Smooth muscle cell (in vitro differentiated cells): ENCODE measurements around the gene TPD52L1. TPM values are rescaled to one million over a fixed set of nuclear protein-coding genes. Genes with fewer than 3 reads are reported as not detected.
A peak's percentile ranks its signal among the peaks of the same experiment; 100 is the strongest.

ENCODE experiments used
- DNase-seq: peaks from one replicate; lab custom pipeline; 2025; ENCODE audit not compliant: unreplicated experiment; lab: John Stamatoyannopoulos, UW
- H2AFZ ChIP-seq: fragments of 200-600 bp; sonication (generic); 2 replicates; pipeline ENCODE4 v1.6.0; 2016; ENCODE audit warnings: antibody characterized with exemption, low read depth, mild to moderate bottlenecking
- H3F3A ChIP-seq: fragments of 200-600 bp; sonication (generic); 2 replicates; pipeline ENCODE4 v1.6.0; 2017; ENCODE audit warnings: antibody characterized with exemption, low read depth
- H3K27ac ChIP-seq: fragments of 200-600 bp; sonication (generic); 2 replicates; pipeline ENCODE4 v1.5.1; 2016; ENCODE audit warnings: low read depth, mild to moderate bottlenecking
- H3K27me3 ChIP-seq: fragments of 200-600 bp; sonication (generic); 2 replicates; pipeline ENCODE4 v1.6.1; 2016; ENCODE audit warnings: low read depth, mild to moderate bottlenecking
- H3K36me3 ChIP-seq: fragments of 200-600 bp; sonication (generic); 2 replicates; pipeline ENCODE4 v1.5.1; 2016; ENCODE audit warnings: low read depth
- H3K4me1 ChIP-seq: fragments of 200-600 bp; sonication (generic); 2 replicates; pipeline ENCODE4 v1.5.1; 2016; ENCODE audit warnings: low read depth
- H3K4me2 ChIP-seq: fragments of 200-600 bp; sonication (generic); 2 replicates; pipeline ENCODE4 v1.6.0; 2016; ENCODE audit warnings: mild to moderate bottlenecking
- H3K4me3 ChIP-seq: fragments of 200-600 bp; sonication (generic); 2 replicates; pipeline ENCODE4 v1.5.1; 2016; ENCODE audit warnings: mild to moderate bottlenecking
- H3K79me2 ChIP-seq: fragments of 200-600 bp; sonication (generic); 2 replicates; pipeline ENCODE4 v1.6.0; 2016; ENCODE audit warnings: low read depth, mild to moderate bottlenecking
- H3K9ac ChIP-seq: fragments of 200-600 bp; sonication (generic); 2 replicates; pipeline ENCODE4 v1.6.0; 2016; ENCODE audit warnings: low read depth
- H3K9me3 ChIP-seq: fragments of 200-600 bp; sonication (generic); replicated peaks from 2 replicates; pipeline ENCODE4 v1.5.1; 2016; ENCODE audit warnings: low read depth
- H4K20me1 ChIP-seq: fragments of 200-600 bp; sonication (generic); 2 replicates; pipeline ENCODE4 v1.6.0; 2016; ENCODE audit warnings: low read depth
- CTCF ChIP-seq: fragments of 200-600 bp; sonication (generic); IDR thresholded peaks from 2 replicates; pipeline ENCODE4 v1.5.1; 2017; ENCODE audit warnings: borderline replicate concordance, mild to moderate bottlenecking, antibody characterized with exemption; ENCODE audit not compliant: insufficient read depth, poor library complexity, severe bottlenecking
- WGBS: methylation state at CpG from one replicate; pipeline ENCODE4 v1.1.7; 2016; ENCODE audit warnings: low lambda C conversion rate; 5-methylcytosine and 5-hydroxymethylcytosine counted together
- polyA plus RNA-seq: library from polyadenylated mRNA; unstranded; fragments of >200 nt; fragmentation: Nextera tagmentation; extraction: Ambion mirVana; gene quantifications from 2 replicates; pipeline ENCODE4 v1.2.1, GENCODE V29; 2016
- total RNA-seq: library from RNA; depleted of rRNA; stranded (reverse); fragments of >200 nt; gene quantifications from 2 replicates; pipeline ENCODE4 v1.2.3, GENCODE V29; 2014

Gene TPD52L1
- total and polyA plus RNA-seq, 2 experiments from 2014 or later = 15.3 to 65.8 TPM

- Histone ChIP-seq H3K9ac (no peak overlapping the region), H3K27me3 (no peaks in the 10 kb centered on the region), H3K4me3 (no peak overlapping the region), H3K27ac (no peak overlapping the region), H3K4me1 (no peaks in the 10 kb centered on the region), H3K9me3 (peaks cover 18% of the 10 kb centered on the region), H3K79me2 (no peaks in the 10 kb centered on the region), H4K20me1 (no peaks in the 10 kb centered on the region), H3K4me2 (no peak overlapping the region), H3K36me3 (peaks cover 6% of the 10 kb centered on the region), H3F3A (no peaks in the 10 kb centered on the region), H2AFZ (no peak overlapping the region)
- 0% methylated on average over 1 of the region's 1 CpG for WGBS
- no peak for DNase-seq
- peak; percentile 90 for TF ChIP-seq CTCF
Observed at GRCh38 chr6:125114248-125114858, 39.2 kb upstream of the TPD52L1 start.

- Histone ChIP-seq H3K9me3 (peaks cover 4% of the 10 kb centered on the region), H3K27me3 (no peaks in the 10 kb centered on the region), H3K36me3 (no peaks in the 10 kb centered on the region), H3K27ac (no peak overlapping the region), H3K79me2 (no peaks in the 10 kb centered on the region), H3F3A (no peaks in the 10 kb centered on the region), H3K9ac (no peak overlapping the region), H4K20me1 (no peaks in the 10 kb centered on the region), H3K4me2 (no peak overlapping the region), H2AFZ (no peak overlapping the region), H3K4me3 (no peak overlapping the region), H3K4me1 (peaks cover 3% of the 10 kb centered on the region)
- DNase-seq = no peak
- 100% methylated on average over 1 of the region's 1 CpG for WGBS
- TF ChIP-seq CTCF = no peak
Observed at GRCh38 chr6:125116170-125116569, 37.4 kb upstream of the TPD52L1 start.

- Histone ChIP-seq H3K4me2 (no peak overlapping the region), H3K79me2 (no peaks in the 10 kb centered on the region), H3K9me3 (no peaks in the 10 kb centered on the region), H3F3A (no peaks in the 10 kb centered on the region), H3K27ac (no peak overlapping the region), H4K20me1 (no peaks in the 10 kb centered on the region), H3K4me3 (no peak overlapping the region), H3K27me3 (no peaks in the 10 kb centered on the region), H3K36me3 (no peaks in the 10 kb centered on the region), H2AFZ (no peak overlapping the region), H3K9ac (no peak overlapping the region), H3K4me1 (peaks cover 3% of the 10 kb centered on the region)
- no peak for DNase-seq
- WGBS = 94% methylated on average over 4 of the region's 4 CpGs
- no peak for TF ChIP-seq CTCF
Observed at GRCh38 chr6:125116710-125117109, 36.9 kb upstream of the TPD52L1 start.

- Histone ChIP-seq H3K9ac (no peak overlapping the region), H3F3A (no peaks in the 10 kb centered on the region), H2AFZ (no peak overlapping the region), H3K4me2 (no peak overlapping the region), H3K36me3 (no peaks in the 10 kb centered on the region), H3K9me3 (no peaks in the 10 kb centered on the region), H3K79me2 (no peaks in the 10 kb centered on the region), H3K4me1 (peaks cover 3% of the 10 kb centered on the region), H3K27me3 (no peaks in the 10 kb centered on the region), H3K4me3 (no peak overlapping the region), H3K27ac (no peak overlapping the region), H4K20me1 (no peaks in the 10 kb centered on the region)
- TF ChIP-seq CTCF = no peak
- 83% methylated on average over 3 of the region's 3 CpGs for WGBS
- DNase-seq = no peak
Observed at GRCh38 chr6:125117818-125118217, 35.8 kb upstream of the TPD52L1 start.
